IPS-NIHi7 (cell line): ENCODE results near the gene ZNF808.
A peak's percentile ranks its signal among the peaks of the same experiment; 100 is the strongest.
"Not testable (repeated sequence)": the region's sequence is repeated elsewhere in the genome, so short reads cannot be mapped to it uniquely, and the experiment has no call there.

Source experiments
- DNase-seq: peaks from one replicate; pipeline ENCODE4 v3.0.0; 2012; ENCODE audit warnings: mixed read lengths; ENCODE audit errors: extremely low spot score

Gene ZNF808

DNA sequence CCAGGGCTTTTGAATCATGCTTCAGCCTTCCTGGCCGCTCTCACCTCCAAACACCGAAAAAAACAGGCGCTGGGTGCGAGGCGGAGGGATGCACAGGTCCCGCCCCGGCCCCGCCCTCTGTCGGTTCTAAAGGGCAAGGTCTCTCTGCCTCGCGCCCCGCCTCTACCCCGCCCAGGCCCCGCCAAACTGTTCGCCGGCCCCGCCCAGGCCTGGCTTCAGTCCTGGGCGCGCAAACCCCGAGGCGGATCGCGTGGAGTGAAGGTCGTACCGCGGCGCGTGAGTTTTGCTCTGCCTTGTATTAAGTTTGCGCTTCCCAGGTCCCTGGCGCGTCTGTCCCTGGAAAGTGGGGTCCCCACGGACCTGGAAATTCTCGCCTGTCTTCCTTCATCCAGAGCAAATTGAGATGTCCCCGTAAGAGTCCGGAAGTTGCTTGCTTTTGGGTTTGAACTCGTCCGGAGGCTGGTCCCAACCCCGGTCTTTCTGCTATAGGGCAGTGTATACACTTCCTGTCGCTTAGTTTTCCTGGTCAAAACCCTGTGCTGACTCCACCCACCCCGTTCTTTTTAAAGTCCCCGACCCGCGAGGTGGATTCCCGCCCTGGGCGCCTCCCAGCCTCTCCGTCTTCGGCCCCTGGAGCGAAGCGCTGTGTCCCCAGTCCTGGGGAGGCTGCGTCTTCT is 8.4 kb downstream of the ZNF808 start:
- DNase-seq: peak; percentile 80

- peak; percentile 21 for DNase-seq
Observed at GRCh38 chr19:52536448-52536800, 9.0 kb downstream of the ZNF808 start.

DNA sequence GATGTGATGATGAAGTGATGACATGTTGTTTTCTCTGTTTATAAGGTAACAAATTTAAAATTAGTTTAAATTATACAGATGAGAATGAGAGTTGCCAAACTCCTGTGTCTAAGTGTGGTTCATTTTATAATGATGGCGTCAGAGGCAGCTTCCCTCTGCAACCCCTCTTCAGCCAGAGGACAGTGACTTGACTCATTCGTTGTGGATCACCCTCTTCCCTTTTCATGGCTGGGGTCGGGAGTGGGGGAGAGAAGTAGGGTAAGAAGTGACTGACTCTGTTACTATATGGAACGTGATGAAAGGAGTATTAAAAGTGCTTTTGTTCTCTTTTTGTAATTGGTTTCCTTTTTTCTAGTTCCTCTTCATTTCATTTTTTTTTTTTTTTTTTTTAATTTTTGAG is 11.3 kb downstream of the ZNF808 start:
- not testable (repeated sequence) for DNase-seq

GRCh38 chr19:52541176-52541575 is 13.7 kb downstream of the ZNF808 start:
- DNase-seq: not testable (repeated sequence)

DNA sequence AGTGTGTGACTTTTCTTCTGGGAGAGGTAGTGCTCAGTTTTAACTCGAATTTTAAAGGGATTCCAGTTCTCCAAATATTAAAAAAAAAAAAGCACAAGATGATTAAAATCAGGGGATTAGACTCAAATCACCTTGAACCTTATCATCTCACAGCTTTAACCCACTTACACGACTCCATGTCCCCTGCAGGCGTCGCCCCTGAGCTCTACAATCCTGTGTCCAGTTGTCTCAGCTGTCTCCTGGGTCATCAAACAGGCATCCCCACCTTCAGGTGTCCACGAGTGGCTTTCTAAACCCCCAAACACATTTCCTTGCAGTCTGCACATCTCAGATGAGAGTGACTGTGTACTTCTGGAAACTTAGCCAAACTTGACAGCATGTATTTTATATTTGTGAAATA is 14.1 kb downstream of the ZNF808 start:
- DNase-seq: no peak

DNA sequence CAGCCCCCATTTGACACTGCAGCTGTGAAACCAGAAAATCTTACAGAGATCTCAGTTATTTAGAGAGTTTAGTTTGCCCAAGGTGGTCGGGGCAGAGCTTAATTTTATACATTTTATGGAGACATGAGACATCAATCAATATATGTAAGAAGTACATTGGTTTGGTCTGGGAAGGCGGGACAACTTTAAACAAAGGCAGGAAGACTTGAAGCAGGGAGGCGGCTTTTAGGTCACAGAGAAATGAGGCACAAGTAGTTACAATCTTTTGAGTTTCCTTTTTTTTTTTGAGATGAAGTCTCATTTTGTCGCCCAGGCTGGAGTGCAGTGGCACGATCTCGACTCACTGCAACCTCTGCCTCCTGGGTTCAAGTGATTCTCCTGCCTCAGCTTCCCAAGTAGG is 15.1 kb downstream of the ZNF808 start:
- not testable (repeated sequence) for DNase-seq

GRCh38 chr19:52542984-52543664 is 15.7 kb downstream of the ZNF808 start:
- DNase-seq: no peak

- DNase-seq: no peak
Observed at GRCh38 chr19:52554216-52554971, 26.9 kb downstream of the ZNF808 start.

GRCh38 chr19:52557231-52557995 is 29.9 kb downstream of the ZNF808 start:
- DNase-seq: no peak

DNA sequence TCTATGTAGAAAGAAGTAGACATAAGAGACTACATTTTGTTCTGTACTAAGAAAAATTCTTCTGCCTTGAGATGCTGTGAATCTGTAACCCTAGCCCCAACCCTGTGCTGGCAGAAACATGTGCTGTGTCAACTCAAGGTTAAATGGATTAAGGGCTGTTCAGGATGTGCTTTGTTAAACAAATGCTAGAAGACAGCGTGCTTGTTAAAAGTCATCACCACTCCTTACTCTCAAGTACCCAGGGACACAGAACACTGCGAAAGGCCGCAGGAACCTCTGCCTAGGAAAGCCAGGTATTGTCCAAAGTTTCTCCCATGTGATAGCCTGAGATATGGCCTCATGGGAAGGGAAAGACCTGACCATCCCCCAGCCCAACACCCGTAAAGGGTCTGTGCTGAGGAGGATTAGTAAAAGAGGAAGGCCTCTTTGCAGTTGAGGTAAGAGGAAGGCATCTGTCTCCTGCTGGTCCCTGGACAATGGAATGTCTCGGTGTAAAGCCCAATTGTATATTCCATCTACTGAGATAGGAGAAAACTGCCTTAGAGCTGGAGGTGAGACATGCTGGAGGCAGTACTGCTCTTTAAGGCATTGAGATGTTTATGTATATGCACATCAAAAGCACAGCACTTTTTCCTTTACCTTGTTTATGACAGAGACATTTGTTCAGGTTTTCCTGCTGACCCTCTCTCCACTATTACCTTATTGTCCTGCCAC is 31.4 kb downstream of the ZNF808 start:
- not testable (repeated sequence) for DNase-seq

DNA sequence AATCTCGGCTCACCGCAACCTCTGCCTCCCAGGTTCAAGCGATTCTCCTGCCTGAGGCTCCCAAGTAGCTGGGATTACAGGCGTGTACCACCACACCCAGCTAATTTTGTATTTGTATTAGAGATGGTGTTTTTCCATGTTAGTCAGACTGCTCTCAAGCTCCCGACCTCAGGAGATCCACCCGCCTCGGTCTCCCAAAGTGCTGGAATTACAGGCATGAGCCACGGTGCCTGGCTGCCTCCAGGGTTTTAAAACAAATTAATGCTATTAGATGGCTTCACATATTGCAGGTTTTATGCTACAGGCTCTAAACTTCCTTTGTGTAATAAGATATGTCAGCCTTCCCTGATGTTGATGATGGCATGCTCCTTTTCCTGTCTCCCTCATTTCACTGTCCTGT is 34.1 kb downstream of the ZNF808 start:
- not testable (repeated sequence) for DNase-seq

GRCh38 chr19:52566121-52566520 is 38.7 kb downstream of the ZNF808 start:
- no peak for DNase-seq

- DNase-seq: no peak
Observed at GRCh38 chr19:52566588-52566987, 39.1 kb downstream of the ZNF808 start.

- no peak for DNase-seq
Observed at GRCh38 chr19:52567921-52568320, 40.5 kb downstream of the ZNF808 start.

DNA sequence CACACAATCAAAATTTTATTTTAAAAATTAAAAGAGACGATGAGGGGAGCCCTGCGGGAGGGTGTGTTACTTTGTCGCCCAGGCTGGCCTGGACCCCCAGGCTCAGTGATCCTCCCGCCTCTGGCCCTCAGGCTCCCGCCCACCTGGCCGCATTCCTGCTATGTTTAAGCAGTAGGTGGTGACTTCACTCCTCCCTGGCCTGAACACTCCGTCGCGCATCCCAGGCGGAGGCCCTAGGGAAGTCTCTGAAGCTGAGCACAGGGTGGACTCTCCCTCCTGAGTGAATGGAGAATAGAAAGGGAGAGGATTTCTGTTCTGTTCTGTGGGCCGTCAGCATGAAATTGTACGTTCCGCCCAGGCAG is 42.2 kb downstream of the ZNF808 start:
- peak; percentile 79 for DNase-seq

GRCh38 chr19:52570000-52570861 is 42.8 kb downstream of the ZNF808 start, which contains the start of gene ZNF701:
Gene ZNF701 (plus strand): TSS chr19:52570287. CDS start chr19:52574148, 3,861 bp downstream.
- peak; percentile 93 for DNase-seq

GRCh38 chr19:52584736-52585440 is 57.4 kb downstream of the ZNF808 start:
- peak; percentile 17 for DNase-seq

DNA sequence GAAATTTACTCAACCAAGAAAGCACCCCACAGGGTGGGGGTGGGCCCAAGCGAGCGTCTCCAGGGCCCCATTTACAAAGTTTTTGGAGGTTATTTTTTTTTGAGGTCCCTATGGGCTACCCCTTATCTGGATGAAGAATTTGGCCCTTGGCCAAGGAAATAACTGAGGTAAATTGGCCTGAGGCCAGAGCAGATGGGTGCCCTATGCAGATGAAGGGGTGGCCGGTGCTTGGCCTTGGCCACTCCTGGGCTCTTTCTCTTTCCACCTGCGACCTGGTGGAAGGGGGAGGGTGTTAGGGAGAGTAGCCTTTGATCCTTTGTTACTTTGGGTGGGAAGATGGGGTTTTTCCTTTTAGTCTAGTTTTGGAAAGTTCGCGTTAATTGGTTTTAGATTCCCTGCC is 58.1 kb downstream of the ZNF808 start:
- peak; percentile 6 for DNase-seq

GRCh38 chr19:52590728-52591127 is 63.3 kb downstream of the ZNF808 start:
- DNase-seq: no peak

DNA sequence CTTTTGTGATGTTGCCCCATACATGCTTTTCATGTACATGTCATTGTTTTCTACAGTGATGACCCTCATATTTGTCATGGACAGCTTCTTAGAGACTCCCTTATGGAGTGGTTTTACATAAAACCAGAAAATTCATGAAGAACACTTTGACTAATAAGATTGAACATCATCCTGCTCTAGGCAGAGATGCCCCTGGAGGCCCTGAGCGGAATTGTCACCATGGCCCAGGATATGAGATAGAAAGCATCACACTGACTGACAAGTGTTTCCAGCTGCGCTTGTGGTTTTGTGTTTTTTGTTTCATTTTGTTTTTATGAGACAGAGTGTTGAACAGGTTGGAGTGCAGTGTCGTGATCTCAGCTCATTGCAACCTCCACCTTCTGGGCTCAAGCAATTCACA is 64.8 kb downstream of the ZNF808 start:
- no peak for DNase-seq
